ENCODE results near the gene APOL2.

DNA sequence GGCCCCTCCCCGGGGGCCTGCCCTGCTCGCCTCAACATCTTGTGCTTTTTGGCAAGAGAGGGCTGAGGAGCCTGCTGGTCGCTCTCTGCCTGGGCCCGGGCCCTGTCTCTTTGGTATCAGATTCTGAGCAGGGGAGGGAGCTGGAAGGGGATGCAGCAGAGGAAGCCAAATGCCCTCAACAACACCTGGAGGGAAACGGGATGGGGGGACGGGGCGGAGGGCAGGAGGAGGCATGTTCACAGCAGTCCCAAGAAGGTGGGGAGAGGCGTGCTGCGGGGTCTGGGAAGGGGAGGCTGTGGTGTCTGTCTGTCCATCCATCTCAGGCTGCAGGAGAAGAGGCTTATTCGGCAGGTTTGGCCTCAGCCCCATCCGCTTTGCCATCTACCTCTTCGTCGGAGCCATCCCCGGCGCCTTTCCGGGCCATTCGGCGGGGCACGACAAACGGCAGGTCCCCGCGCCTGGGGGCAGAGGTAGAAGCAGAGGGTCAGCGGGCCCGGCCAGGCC lies 43.1 kb upstream of the APOL2 start:
- no peak for TF ChIP-seq MXI1 (conservative IDR thresholded peaks at IDR 0.05; ENCODE audit: poor library complexity, severe bottlenecking)
- TF ChIP-seq, protein P1, sequence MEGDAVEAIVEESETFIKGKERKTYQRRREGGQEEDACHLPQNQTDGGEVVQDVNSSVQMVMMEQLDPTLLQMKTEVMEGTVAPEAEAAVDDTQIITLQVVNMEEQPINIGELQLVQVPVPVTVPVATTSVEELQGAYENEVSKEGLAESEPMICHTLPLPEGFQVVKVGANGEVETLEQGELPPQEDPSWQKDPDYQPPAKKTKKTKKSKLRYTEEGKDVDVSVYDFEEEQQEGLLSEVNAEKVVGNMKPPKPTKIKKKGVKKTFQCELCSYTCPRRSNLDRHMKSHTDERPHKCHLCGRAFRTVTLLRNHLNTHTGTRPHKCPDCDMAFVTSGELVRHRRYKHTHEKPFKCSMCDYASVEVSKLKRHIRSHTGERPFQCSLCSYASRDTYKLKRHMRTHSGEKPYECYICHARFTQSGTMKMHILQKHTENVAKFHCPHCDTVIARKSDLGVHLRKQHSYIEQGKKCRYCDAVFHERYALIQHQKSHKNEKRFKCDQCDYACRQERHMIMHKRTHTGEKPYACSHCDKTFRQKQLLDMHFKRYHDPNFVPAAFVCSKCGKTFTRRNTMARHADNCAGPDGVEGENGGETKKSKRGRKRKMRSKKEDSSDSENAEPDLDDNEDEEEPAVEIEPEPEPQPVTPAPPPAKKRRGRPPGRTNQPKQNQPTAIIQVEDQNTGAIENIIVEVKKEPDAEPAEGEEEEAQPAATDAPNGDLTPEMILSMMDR (IDR thresholded peaks at IDR 0.05; ENCODE audit: poor library complexity, severe bottlenecking): no peak
- TF ChIP-seq POLR2AphosphoS5 (IDR thresholded peaks at IDR 0.05): no peak
- TF ChIP-seq, protein P2, sequence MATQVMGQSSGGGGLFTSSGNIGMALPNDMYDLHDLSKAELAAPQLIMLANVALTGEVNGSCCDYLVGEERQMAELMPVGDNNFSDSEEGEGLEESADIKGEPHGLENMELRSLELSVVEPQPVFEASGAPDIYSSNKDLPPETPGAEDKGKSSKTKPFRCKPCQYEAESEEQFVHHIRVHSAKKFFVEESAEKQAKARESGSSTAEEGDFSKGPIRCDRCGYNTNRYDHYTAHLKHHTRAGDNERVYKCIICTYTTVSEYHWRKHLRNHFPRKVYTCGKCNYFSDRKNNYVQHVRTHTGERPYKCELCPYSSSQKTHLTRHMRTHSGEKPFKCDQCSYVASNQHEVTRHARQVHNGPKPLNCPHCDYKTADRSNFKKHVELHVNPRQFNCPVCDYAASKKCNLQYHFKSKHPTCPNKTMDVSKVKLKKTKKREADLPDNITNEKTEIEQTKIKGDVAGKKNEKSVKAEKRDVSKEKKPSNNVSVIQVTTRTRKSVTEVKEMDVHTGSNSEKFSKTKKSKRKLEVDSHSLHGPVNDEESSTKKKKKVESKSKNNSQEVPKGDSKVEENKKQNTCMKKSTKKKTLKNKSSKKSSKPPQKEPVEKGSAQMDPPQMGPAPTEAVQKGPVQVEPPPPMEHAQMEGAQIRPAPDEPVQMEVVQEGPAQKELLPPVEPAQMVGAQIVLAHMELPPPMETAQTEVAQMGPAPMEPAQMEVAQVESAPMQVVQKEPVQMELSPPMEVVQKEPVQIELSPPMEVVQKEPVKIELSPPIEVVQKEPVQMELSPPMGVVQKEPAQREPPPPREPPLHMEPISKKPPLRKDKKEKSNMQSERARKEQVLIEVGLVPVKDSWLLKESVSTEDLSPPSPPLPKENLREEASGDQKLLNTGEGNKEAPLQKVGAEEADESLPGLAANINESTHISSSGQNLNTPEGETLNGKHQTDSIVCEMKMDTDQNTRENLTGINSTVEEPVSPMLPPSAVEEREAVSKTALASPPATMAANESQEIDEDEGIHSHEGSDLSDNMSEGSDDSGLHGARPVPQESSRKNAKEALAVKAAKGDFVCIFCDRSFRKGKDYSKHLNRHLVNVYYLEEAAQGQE (IDR thresholded peaks at IDR 0.05; ENCODE audit: borderline replicate concordance): no peak
